ENCODE data around the gene TMEM200B. TPM values are rescaled to one million over a fixed set of nuclear protein-coding genes. Genes with fewer than 3 reads are reported as not detected.

The TMEM200B gene
- polyA plus RNA-seq: 18.4 and 25.8 TPM in 2 replicates

GRCh38 chr1:29123887-29124365 is at the start of gene TMEM200B:
TMEM200B (minus strand) TSS chr1:29123903; CDS start chr1:29121828, 2,075 bp downstream.

Other genes with a start within 250 kb of the TMEM200B start
- 34.5 and 35.7 TPM in 2 replicates for gene EPB41, start 209.3 kb downstream of the TMEM200B start, polyA plus RNA-seq
- 13.2 and 16.8 TPM in 2 replicates for gene SRSF4, start 58.0 kb upstream of the TMEM200B start, polyA plus RNA-seq
- gene MECR, start 107.0 kb upstream of the TMEM200B start, polyA plus RNA-seq: 34.1 and 38.2 TPM in 2 replicates
- 0.16 TPM in 1 of 2 replicates, not detected in the other for gene PTPRU, start 112.6 kb upstream of the TMEM200B start, polyA plus RNA-seq

All from Purkinje cell (primary cell).